Endometrial microvascular endothelial cells (primary cell): Measurements from ENCODE around the gene RFPL4A. TPM values are rescaled to one million over a fixed set of nuclear protein-coding genes. Genes with fewer than 3 reads are reported as not detected.
"Not testable (repeated sequence)": the region's sequence is repeated elsewhere in the genome, so short reads cannot be mapped to it uniquely, and the experiment has no call there.

ENCODE experiments used
- in situ Hi-C: cut with HindIII; loops from 2 replicates; pipeline ENCODE4 v1.10.0; 2017; ENCODE audit warnings: low sequenced_read_pairs, low pct_unique_long_range_greater_than_20kb; ENCODE audit errors: inconsistent ontology term
- total RNA-seq: library from RNA; depleted of rRNA; stranded (reverse); fragments of >200 nt; gene quantifications from one replicate; pipeline ENCODE4 v1.2.3, GENCODE V29; 2015; ENCODE audit errors: inconsistent ontology term

RFPL4A gene
- total RNA-seq = not detected

GRCh38 chr19:55758797-55759196 lies at the start of gene RFPL4A:
TSS of gene RFPL4A (plus strand) at chr19:55759097. CDS start at chr19:55761801, 2,704 bp downstream.
- in situ Hi-C loops = not testable (repeated sequence)

- in situ Hi-C loops = no loop called here
Observed at GRCh38 chr19:55711719-55712118, 47.2 kb upstream of the RFPL4A start.

- in situ Hi-C loops = no loop called here
Observed at GRCh38 chr19:55712804-55713631, 45.9 kb upstream of the RFPL4A start.

GRCh38 chr19:55716531-55716930 lies 42.4 kb upstream of the RFPL4A start:
- in situ Hi-C loops = no loop called here

GRCh38 chr19:55717251-55717650 lies 41.6 kb upstream of the RFPL4A start:
- in situ Hi-C loops = no loop called here

GRCh38 chr19:55717879-55718711 lies 40.8 kb upstream of the RFPL4A start:
- in situ Hi-C loops = not testable (repeated sequence)

- in situ Hi-C loops = no loop called here
Observed at GRCh38 chr19:55720214-55720746, 38.6 kb upstream of the RFPL4A start.

GRCh38 chr19:55720801-55721200 lies 38.1 kb upstream of the RFPL4A start:
- in situ Hi-C loops = no loop called here

GRCh38 chr19:55723491-55723890 lies 35.4 kb upstream of the RFPL4A start:
- in situ Hi-C loops = no loop called here

GRCh38 chr19:55730378-55730777 lies 28.5 kb upstream of the RFPL4A start:
- in situ Hi-C loops = not testable (repeated sequence)

- in situ Hi-C loops = no loop called here
Observed at GRCh38 chr19:55738302-55738701, 20.6 kb upstream of the RFPL4A start, which contains the start of gene NLRP9. TSS of gene NLRP9 (minus strand) at chr19:55738402. CDS start at chr19:55738374, 28 bp downstream.

- in situ Hi-C loops = no loop called here
Observed at GRCh38 chr19:55750715-55751114, 8.2 kb upstream of the RFPL4A start.

GRCh38 chr19:55753401-55753800 lies 5.5 kb upstream of the RFPL4A start:
- in situ Hi-C loops = no loop called here

GRCh38 chr19:55756808-55757207 lies 2.1 kb upstream of the RFPL4A start:
- in situ Hi-C loops = not testable (repeated sequence)

GRCh38 chr19:55766466-55766865 lies 7.6 kb downstream of the RFPL4A start:
- in situ Hi-C loops = no loop called here

GRCh38 chr19:55768818-55769217 lies 9.9 kb downstream of the RFPL4A start, which contains the start of gene RFPL4AL1:
TSS of gene RFPL4AL1 (plus strand) at chr19:55769118. CDS start at chr19:55771805, 2,687 bp downstream.
- in situ Hi-C loops = not testable (repeated sequence)

GRCh38 chr19:55769632-55770031 lies 10.7 kb downstream of the RFPL4A start:
- in situ Hi-C loops = not testable (repeated sequence)

- in situ Hi-C loops = no loop called here
Observed at GRCh38 chr19:55777528-55777927, 18.6 kb downstream of the RFPL4A start.

GRCh38 chr19:55778331-55778730 lies 19.4 kb downstream of the RFPL4A start:
- in situ Hi-C loops = no loop called here
